Hematopoietic multipotent progenitor cell treated with erythropoietin and hydrocortisone succinate and interleukin-3 and kit ligand, for 15 days (in vitro differentiated cells): ENCODE results near the gene C1orf35.

ENCODE experiments used
- DNase-seq: peaks from one replicate; pipeline ENCODE4 v3.0.0-alpha.2; 2015; ENCODE audit warnings: low spot score

Gene C1orf35

DNA sequence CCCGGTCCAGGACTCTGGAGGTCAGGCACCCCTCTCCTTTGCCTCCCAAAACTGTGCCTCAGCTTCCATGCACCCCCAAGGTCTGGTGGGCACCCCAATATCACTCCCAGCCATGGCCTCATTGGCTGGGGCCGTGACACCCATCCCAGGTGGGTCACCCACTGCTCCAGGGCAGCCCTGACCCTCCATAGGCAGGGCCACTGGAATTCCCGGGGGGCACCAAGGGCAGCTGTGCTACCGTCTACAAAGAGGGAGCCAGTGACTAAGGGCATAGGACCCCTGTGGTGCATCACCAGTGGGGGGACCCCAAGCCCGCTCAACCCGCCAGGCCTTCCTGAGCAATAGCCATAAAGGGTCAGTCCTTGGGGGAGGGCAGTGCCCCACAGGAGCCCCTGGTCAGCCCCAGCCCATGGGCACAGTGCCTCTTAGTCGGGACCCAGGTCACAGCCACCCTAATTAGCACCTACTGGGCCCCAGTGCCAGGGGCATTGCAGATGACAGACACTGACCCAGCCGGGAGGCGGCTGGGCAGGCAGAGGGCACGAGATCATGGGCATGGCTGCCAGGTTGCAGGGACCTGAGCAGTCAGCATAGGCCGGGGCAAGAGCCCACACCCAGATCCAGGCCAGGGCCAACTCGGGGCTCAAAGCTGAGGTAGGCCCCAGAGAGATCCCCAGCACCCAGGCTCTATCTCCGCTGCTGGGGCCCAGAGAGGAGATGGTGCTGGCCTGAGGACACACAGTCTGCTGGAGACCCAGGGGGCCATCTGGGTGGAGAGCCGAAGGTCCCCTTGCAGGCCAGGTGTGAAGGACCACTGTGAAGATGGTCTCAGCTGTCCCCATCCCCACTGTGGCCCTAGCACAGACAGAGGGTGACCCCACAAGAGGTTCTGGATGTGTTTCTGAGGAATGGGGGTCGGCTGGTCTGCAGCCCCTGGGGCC is 39.6 kb downstream of the C1orf35 start:
- no peak for DNase-seq

DNA sequence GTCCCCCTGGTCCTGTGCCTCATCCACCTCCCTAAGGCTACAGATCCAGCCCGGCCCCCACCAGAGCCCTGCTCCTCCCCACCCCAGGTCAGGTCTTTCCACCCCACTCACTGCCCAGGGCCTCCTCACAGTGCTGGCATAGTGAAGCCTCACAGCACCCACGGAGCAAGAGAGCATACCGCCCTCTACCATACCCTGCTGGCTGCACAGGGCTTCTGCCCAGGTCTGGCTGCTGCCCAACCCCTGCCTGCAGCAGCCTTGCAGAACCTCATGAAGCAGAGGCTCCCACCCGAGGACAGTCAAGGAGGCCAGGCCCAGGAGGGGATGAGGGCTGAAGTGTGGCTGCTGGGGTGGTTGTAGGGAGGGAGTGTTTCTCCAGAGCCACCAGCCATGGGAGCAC is 40.3 kb downstream of the C1orf35 start:
- DNase-seq = no peak

DNA sequence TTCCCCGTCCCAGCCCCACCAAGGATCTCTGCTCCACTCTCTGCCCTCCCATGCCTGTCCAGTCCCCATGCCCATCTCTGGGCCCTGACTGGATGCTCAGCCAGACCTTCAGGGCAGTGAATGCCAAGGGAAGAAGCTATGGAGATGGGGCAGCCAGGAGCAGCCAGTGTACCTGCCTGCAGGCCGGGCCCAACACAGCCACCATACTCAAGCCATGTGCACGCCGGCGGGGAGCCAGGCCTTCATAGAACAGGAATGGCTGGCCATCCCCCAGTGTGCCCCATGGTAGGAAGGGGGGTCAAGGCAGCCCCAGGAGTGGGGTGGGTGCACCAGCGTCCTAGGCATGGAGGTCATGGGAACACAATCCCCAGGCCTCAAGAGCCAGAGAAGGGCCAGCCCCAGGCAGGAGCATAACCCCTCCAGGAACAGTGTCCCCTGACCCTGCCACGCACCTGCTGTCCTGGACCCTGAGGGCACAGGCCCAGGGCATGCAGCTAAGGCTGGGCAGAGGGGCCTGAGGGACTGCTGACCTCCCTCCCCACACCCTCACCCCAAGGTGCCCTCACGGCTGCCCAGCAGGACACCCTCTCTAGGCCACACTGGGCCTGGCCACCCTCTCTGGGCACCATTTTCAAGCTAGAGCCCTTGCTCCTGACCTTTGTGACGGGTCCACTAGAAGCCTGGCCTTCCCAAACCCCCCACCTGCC is 40.9 kb downstream of the C1orf35 start:
- DNase-seq = no peak

DNA sequence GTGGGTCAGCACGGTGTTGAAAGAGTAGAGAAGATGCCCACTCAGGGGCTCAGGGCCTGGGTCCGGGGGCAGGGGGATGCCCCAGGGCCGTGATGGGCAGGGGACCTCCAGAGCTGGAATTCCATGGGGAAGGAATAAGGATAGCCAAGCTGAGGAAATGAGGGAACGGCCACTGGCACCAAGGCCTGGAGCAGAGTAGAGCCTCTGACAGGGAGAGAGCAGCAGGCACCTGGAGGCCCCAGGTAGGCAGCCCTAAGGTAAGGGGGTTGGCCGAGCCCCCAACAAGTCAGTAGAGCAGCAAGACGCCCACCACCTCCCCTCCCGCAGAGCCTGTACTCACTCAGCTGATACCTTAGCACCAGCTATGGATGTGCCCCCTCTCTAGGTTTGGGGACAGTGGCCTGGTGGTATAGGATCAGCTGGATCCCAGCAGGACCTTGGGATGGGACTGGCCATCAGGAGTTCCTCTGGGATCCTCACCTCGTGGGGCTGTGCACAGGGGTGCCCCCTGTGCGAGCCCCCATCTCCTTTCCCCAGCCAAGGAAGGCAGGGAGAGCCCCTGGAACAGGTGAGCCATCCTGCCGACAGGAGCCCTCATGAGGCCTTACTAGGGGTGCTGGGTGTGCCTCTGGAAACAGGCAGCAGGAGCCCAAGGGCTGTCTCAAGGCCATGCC is 41.6 kb downstream of the C1orf35 start:
- DNase-seq = no peak

GRCh38 chr1:228060458-228061190 is 42.5 kb downstream of the C1orf35 start:
- no peak for DNase-seq

GRCh38 chr1:228059634-228060457 is 43.3 kb downstream of the C1orf35 start:
- DNase-seq = peak; percentile 47

- DNase-seq = no peak
Measured at GRCh38 chr1:228058949-228059633, 44.0 kb downstream of the C1orf35 start.

- no peak for DNase-seq
Measured at GRCh38 chr1:228058172-228058948, 44.8 kb downstream of the C1orf35 start.
